ENCODE results near the gene KRTAP10-9.
"Not testable (repeated sequence)": the region's sequence is repeated elsewhere in the genome, so short reads cannot be mapped to it uniquely, and the experiment has no call there.

KRTAP10-9 gene, protein sequence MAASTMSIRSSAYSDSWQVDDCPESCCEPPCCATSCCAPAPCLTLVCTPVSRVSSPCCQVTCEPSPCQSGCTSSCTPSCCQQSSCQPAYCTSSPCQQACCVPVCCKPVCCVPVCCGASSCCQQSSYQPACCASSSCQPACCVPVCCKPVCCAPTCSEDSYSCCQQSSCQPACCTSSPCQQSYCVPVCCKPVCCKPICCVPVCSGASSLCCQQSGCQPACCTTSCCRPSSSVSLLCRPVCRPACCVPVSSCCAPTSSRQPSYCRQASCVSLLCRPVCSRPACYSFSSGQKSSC

DNA sequence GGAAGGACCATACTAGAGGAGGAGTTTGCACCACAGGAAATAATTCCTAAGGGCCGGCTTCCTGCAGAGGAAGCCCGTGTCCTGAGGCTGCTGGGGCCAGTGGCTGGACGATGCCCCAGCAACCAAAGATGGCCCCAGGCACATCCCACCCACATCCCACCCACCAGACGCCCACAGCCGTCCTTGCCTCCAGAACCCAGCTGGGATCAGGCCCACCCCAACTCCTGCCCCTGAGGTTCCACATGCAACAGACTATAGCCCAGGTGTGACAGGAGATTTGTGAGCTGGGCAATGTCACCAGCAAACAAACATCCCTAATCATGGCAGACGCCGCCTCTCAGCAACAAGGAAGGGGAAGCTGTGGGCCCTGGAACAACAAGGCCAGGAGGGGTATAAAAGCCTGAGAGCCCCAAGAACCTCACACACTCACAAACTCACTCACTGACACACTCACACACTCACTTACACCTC, at the start of gene KRTAP10-9:
TSS of gene KRTAP10-9 (plus strand) at position 421 of the 471 bp plus-strand sequence. CDS start 79 bp downstream, outside the sequence.
- no peak for DNase-seq

DNA sequence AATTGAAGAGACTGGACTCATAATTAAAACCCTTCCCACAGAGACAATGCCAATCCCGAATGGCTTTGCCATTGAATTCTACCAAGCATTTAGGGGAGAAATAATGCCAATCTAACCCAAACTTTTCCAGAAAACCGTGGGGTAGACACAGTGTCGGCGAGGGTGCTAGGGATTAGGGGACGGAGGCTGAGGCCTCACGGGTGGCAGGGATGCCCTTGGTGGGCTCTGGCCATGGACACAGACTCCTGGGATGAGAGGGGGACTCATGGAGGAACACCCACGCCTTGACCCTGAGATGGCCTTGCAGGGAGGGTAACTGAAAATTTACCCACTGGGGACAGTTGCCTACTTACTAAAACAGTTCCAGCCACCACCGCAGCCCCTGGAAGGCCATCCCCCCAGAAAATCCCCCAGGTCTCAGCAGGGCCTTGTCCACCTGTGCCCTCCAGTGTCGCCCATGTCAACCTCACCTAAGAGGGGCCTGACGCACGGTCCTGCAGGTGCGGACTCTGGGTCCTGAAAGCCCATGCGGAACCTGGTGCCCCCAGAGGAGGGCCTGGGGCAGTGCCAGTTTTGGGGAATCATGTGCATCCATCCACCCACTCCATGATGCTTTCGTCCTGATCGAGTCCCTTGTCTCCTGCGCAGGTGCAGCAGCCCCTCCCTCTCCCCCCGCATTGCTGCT, 48.4 kb upstream of the KRTAP10-9 start:
- DNase-seq = no peak

DNA sequence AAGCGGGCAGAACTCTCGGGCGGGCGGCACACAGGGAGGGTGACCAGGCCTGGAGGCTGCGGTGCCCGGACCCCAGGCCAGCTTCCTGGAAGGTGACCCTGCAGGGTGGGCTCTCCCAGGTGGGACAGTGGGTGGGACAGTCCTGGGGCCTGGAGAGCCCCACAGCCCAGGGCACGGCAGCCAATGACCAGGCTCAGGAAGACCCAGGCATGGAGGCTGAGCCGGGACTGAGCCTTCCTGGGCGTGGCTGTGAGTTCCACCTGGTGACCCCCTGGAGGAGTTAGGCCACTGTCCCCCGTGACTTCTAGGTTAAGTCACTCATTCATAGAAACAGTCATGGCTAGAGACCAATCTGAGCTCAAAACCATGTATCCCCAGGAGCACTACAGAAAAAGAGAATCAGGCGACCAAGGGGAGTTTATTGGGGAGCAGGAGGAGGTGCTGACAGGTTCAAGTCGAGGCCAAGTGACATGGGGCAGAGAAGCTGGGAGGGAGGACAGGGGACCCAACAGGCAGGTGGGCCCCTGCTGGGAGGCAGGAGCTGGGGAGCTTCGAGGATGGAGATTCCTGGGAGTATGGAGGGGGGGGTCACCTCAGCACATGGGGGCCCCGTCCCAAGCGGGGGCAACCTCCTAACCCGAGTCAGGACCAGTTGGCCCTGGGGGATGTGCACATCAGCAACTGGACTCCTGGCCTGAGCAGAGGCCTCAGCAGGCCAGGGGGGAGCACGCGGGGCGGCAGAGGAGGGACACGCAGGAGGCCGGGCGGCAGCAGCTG, 47.6 kb upstream of the KRTAP10-9 start:
- no peak for DNase-seq

DNA sequence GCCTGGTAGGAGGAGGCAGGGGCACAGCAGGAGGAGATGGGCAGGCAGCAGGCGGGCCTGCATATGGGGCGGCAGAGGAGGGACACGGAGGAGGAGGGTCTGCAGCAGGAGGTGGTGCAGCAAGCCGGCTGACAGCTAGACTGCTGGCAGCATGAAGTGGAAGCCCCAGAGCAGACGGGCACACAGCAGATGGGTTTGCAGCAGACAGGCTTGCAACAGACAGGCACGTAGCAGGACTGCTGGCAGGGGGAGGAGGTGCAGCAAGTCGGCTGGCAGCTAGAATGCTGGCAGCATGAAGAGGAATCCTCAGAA, 47.1 kb upstream of the KRTAP10-9 start:
- DNase-seq = no peak

DNA sequence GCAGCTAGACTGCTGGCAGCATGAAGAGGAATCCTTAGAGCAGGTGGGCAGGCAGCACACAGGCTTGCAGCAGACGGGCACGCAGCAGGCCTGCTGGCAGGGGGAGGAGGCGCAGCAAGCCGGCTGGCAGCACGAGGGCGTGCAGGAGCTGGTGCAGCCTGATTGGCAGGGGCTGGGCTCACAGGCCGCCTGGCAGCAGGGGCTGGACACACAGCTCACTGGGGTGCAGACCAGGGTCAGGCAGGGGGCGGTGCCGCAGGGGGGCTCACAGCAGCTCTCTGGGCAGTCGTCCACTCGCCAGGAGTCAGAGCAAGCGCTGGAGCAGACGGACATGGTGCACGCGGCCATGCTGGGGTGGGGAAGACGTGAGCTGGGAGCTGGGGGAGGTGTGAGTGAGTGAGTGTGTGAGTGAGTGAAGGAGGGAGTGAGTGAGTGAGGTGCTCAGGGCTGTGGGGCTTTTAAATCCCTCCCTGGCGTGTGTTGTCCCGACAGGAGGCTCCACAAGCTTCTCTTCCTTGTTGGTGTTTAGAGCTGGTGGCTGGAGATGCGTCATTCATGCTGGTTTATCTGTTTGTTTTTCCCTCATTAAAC, 46.6 kb upstream of the KRTAP10-9 start, which contains the start of gene KRTAP10-5:
TSS of gene KRTAP10-5 (minus strand) at position 374 of the 591 bp plus-strand sequence. CDS start at position 348, 26 bp downstream.
- DNase-seq = not testable (repeated sequence)

DNA sequence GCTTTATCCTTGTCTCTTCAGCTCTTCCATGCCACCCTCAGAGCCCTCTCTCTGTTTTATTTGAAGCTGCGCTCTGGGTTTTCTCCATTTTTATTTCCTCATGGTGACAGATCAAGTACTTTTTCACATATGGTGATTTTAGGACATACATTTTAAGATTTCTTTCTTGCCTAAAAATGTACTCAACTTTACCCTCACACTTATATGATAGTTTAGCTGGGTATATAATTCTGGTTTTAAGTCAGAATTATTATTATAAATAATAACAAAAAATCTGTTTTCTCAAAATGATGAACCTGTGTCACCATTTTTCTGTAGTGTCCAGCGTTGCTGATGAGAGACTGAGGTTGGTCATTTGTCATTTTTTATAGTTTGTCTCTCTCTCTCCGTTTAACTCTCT, 45.7 kb upstream of the KRTAP10-9 start:
- no peak for DNase-seq

DNA sequence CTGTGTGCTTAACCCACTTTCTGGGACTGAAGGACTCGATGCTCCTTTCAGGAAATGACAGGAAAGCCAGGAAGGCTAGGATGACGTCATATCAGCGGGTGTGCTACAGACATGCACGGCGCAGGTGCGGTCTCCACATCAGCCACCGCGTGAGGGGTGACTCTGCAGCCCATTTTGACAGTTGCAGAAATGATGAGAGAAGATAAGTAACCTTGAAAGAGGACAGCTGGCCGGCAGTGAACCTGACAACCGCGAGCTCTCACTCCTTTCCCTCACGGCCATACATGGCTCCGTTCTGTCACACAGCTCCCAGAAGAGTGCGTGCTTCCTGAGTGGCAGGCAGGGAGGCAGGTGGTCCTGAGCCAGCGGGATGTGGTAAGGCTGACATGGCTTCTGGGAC, 44.8 kb upstream of the KRTAP10-9 start:
- no peak for DNase-seq

DNA sequence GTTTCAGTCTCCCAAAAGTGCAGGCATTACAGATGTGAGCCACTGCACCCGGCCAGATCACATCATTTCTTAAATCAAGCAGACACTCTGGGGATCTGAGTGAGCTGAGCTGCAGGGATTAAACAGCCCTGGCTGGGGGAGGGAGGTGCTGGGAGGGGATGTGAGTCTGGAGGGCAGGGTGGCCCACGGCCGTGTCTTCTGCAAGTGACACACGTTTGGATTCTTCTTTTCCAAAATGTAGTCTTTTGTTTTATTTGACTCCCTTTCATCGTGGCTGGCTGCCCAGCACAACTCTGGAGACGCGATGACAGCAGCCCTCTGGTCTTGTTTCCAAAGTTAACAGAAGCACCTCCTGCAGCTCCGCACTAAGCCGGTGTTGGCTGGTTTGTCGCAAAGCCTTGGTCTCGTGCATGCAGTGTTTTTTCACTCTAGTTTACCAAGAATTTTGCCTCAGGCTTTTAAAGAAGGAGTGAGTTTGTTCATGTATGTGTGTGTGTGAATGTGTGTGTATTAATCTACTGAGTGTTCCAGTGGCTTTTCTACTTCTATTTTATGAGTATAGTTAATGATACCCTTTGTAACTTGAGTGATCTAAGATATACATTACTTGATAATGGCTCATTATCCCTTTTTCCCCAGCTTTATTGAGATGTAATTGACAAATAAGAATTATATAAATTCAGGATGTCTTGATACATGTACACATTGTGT, 43.6 kb upstream of the KRTAP10-9 start:
- DNase-seq = no peak

DNA sequence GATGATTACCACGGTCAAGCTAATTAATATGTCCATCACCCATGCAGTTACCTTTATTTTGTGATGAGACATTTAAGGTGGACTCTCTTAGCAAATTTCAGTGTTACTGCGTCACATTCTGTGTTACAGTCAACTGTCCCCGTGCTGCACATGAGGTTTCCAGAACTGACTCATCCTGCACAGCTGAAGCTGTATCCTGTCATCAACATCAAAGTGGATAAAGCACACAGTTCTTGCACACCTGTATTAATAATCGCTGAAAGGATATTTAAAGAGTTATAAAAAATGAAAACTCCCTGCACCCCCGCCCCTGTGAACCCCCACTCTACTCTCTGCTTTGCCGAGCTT, 43.1 kb upstream of the KRTAP10-9 start:
- no peak for DNase-seq

DNA sequence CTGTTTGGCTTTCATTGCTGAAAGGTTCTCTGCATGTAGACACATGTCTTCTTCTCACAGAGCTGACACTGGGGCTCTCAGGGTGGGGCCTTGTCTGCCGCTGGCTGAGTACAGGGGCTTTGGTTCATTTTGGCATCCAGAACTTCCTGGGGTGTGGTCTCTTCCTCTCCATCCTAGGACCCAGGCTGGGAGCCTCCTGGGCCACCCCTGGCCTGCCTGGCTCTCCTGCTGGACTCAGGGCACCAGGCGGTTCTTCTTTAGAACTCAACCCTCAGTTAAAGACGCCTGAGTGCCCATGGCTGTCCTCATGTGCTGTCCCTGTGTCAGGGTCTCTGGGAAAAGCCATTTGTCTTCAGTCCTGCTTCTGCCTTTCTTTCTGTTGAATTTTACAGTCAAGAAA, 41.0 kb upstream of the KRTAP10-9 start:
- DNase-seq = no peak

DNA sequence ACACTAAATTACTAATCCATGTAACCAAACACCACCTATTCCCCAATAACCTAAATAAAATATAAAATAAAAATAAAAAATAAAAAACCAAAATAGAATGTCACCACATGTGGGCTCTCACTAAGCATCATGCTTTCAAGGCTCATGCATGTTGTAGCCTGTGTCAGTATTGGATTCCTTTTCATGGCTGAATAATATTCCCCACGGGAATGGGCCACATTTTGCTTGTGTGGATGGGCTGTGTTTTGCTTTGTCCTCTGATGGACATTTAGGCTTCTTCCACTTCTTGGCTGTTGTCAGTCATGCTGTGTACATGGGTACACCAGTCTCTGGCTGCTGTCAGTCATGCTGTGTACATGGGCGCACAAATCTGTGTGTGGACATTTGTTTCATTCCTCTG, 37.8 kb upstream of the KRTAP10-9 start:
- no peak for DNase-seq

DNA sequence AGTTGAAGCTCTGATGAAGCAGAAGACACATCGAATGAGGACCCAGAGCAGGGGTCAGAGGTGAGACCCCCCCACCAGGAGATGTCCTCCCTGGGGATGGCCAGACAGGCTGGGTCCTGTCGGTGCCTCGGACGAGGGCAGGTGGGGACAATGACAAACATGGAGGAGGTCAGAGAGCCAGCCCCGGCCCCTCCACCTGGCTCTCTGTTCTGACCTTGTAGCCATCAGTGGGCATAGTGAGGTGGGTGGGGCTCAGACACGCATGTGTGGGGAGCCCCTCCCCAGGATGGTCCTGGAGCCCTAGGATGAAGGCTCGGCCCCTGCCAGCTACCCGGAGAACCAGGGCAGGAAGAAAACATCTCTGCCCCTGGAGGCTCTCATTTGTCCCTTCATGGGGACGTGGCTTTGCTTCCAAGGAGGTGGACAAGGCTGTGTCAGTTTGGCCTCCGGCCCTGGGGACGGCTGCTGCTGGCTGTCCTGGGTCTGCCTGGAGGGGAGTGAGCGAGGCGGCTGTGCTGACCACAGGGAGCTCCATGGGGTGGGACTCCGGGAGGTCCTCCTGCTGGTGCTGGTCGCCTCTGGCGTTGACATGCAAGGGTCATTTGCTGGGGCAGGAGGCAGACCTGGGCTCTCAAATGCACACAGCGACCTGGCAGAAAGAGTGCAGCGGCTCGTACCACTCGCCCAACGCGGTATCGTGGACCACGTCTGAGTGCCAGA, 37.1 kb upstream of the KRTAP10-9 start:
- DNase-seq = no peak

DNA sequence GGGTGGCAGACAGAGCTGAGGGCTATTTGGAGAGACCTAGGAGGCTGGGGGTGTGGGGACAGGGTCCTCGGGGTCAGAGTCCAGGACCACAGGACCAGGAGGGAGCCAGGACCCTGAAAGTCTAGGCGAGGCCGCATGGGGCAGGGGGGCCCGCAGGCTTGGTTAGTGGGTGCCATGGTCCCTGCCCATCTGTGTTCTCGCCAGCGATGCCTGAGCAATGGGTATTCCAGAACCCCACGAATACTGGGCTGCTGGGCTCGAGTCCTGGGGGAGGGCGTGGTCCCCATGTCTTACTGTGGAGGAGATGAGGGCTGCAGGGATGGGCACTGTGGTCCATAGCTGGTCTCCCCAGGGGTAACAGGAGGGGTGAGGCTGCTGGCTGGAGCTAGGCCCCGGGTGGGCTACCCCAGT, 36.6 kb upstream of the KRTAP10-9 start:
- DNase-seq = no peak

DNA sequence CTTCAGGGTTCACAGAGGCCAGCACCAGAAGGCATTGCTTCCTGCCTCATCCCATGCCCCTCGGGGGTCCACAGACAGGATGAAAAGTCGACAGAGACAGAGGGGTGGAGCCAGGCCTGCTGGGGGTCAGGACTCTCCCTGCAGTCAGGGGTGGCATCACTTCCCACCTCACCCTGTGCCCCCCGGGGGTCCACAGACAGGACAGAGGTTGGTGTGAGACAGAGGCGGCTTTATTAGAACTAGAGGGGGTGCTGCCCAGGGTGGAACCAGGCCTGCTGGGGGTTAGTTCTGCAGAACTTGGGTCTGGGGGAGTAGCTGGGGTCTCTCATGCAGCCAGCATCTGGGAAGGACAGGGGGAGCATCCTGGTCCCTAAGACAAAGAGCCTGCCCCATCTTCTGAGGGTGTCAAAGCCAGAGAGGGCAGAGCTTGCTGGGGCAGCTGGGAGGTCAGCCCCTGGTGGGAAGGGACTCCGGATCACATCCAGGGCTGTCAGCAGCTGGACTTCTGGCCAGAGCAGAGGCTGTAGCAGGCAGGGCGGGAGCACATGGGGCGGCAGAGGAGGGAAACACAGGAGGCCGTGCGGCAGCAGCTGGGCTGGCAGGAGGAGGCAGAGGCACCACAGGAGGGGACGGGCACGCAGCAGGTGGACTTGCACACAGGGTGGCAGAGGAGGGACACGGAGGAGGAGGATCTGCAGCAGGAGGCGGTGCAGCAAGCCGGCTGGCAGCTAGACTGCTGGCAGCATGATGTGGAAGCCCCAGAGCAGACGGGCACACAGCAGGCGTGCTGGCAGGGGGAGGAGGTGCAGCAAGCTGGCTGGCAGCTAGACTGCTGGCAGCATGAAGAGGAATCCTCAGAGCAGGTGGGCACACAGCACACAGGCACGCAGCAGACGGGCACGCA, 35.7 kb upstream of the KRTAP10-9 start:
- not testable (repeated sequence) for DNase-seq

DNA sequence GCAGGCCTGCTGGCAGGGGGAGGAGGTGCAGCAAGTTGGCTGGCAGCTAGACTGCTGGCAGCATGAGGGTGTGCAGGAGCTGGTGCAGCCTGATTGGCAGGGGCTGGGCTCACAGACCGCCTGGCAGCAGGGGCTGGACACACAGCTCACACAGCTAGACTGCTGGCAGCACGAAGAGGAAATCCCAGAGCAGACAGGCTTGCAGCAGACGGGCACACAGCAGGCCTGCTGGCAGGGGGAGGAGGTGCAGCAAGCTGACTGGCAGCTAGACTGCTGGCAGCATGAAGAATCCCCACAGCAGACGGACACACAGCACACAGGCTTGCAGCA, 35.1 kb upstream of the KRTAP10-9 start:
- not testable (repeated sequence) for DNase-seq

DNA sequence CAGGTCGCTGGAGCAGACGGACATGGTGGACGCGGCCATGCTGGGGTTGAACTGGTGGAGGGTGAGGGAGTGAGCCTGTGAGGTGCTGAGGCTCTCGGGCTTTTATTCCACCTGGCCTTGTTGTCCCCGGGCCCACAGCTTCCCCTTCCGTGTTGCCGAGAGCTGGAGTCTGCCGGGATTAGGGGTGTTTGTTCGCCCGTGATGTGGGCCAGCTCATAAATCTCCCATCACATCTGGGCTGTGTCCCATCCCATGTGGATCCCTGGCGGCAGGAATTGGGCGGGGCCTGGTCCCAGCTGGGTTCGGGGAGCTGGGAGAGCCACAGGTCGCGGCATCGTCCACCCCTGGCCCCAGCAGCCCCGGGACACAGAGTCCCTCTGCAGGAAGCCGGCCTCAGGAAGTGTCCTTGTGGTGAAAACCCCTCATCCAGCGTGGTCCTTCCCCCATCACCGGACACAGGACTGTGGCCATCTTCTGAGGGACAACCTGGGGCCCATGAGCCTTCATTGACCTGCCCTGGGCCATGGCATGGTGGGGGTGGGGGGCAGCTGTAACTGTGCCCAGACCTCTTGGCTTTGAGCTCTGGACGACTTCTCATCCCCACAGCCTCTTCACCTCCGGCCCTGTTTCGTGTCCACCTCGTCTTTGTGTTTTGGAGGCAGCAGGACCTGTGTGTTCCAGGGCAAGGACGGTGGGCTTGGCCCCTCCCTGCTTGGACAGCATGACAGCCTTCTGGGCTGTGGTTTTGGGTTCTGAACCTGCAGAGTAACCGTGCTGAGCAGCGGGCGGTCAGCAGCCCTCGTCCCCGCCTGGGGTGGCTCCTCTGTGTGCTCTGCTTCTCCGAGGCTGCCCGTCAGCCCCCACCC, 34.2 kb upstream of the KRTAP10-9 start, which contains the start of gene KRTAP10-6:
TSS of gene KRTAP10-6 (minus strand) at position 60 of the 866 bp plus-strand sequence. CDS start at position 39, 21 bp downstream.
- DNase-seq = no peak

DNA sequence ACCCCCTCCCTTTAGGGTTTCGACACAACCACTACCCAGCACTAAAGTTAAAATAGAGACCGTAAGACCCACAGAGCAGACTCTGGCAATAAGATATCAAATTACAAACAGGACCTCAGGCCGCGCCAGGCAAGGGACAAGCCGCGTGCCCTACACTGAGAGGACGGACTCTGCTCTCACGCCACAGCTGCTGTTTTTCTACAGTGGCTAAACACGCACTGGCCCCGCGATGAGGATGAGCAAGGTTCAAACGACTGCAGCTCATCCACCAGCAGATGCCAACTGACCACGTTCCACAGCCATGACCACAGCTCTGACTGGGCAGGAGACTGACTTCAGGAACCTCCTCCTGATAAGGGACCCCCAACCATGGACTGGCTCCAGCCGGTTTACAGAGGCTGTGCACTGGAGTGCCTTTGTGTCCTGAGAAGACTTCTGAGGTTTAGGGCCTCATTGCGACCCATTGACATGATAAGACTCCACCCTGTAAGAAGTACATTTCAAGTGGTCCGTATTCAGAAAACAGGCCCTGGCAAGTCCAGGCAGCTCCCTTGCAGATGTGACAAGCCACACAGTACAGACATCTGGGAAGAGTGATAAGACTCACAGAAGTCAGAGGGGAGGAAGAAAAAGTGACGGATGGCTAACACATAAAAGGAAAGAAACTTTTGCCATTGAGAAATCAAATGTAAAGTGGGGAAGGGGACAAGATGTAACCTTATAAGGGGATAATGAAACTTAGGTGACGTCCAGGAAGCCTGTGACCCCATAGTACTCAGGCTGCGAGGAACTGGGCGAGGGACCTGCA, 33.1 kb upstream of the KRTAP10-9 start:
- DNase-seq = no peak

DNA sequence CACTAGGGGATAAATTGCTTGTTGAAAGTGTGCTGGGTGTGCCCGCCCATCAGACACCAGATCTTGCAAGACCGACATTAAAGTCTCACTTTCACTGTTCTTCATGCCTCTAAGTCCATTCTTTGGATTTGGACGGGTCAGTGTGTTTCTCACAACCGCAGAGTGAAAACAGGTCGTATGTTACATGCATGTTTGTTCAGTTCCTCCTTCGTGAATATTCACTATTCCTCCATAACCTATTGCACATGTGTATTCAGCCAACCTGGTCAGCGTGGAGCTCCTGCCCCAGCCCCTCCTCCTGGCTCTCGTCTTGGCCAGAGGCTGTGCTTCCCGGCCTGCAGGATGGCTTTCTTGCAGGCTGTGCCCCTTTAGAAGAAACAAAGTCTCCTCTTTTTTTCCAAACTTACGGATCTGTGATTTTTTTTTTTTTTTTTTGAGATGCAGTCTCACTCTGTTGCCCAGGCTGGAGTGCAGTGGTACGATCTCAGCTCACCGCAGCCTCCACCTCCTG, 32.4 kb upstream of the KRTAP10-9 start:
- no peak for DNase-seq

DNA sequence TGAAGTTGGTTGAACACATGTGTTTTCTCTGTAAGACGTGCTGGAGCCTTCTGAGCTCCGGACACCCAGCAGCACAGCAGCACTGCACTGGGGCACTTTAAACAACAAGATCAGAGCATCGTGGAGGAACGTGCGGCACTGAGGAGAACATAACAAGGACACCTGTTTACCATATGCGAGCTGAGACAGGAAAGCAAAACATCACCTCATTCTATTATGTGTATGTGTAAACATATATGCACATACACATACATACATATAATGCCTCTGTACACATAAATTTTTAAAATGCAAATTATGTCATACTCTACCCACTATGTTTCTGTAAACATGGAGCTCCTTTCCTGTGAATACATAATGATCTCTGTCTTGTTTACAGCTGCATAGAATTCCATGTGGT, 31.4 kb upstream of the KRTAP10-9 start:
- no peak for DNase-seq
